GM12891 (cell line): ENCODE data around the gene NAA60.

Experiments used
- DNase-seq: peaks from one replicate; pipeline ENCODE4 v3.0.0; 2011; ENCODE audit warnings: low spot score; ENCODE audit not compliant: insufficient read length
- FAIRE-seq: peaks from 2 replicates; lab custom pipeline; 2011; peaks lifted over from hg19 to GRCh38; lab: Jason Lieb, UNC
- PAX5 ChIP-seq: IDR thresholded peaks from 2 replicates; pipeline ENCODE4 v1.6.1; 2011; ENCODE audit warnings: low read length, moderate library complexity, mild to moderate bottlenecking; ENCODE audit not compliant: insufficient read depth, severe bottlenecking
- POLR2A ChIP-seq: IDR thresholded peaks from 2 replicates; pipeline ENCODE4 v1.6.1; 2011; ENCODE audit warnings: low read depth, low read length, control low read depth
- POLR2AphosphoS5 ChIP-seq: IDR thresholded peaks from 2 replicates; pipeline ENCODE4 v1.6.1; 2011; ENCODE audit warnings: low read depth, low read length, control low read depth
- POU2F2 ChIP-seq: IDR thresholded peaks from 2 replicates; pipeline ENCODE4 v1.6.1; 2011; ENCODE audit warnings: low read depth, mild to moderate bottlenecking, control low read depth, low read length, moderate library complexity
- SPI1 ChIP-seq: IDR thresholded peaks from 2 replicates; pipeline ENCODE4 v1.6.1; 2011; ENCODE audit warnings: low read depth, low read length, control low read depth
- TAF1 ChIP-seq: IDR thresholded peaks from 2 replicates; pipeline ENCODE4 v1.6.1; 2011; ENCODE audit warnings: low read depth, low read length, control low read depth

Gene NAA60

DNA sequence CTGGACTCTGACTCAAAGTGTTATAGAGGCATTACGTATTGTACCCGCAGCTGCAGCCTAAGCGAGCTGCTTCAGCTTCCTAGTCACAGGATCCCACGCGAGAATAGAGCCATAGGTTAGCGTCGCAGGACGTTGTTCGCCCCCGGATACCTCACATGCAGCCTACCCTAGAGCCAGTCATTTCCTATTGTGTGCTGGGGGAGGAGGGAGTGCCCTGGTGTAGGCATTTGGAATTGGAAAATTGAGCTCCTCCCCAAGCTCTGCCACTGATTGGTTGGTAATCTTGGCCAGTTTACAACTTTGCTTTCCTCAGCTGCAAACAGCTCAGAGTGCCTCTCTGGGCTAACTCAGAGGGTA, 530 bp downstream of the NAA60 start:
- no peak for DNase-seq
- FAIRE-seq, result peak; percentile 55
- peak; percentile 80 for TF ChIP-seq POLR2A
- TF ChIP-seq PAX5, result no peak
- TF ChIP-seq POLR2AphosphoS5, result peak; percentile 47; the same call in 1 of the 2 replicates
- TF ChIP-seq TAF1, result peak; percentile 69; the same call in 1 of the 2 replicates
- no peak for TF ChIP-seq SPI1
- TF ChIP-seq POU2F2, result no peak

DNA sequence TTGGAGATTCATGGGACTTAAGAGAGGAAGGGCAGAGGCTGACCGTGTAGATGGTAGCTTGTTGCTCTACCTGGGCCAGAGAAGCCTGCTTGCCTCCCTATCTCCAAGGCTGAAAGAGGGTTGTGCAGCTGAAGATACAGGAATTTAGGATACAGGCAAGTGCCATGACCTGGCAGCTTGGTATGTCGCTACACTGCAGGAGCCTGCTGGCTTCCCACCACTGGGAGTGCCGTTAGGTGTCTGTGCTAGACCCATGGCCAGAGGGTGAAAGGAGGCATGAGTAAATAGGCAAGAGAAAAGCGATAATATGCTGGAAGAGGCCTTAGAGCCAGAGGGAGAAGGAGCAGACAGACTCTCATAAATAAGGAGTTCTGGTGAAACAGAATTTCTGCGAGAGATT, 10.6 kb downstream of the NAA60 start:
- no peak for FAIRE-seq
- DNase-seq, result no peak
- no peak for TF ChIP-seq PAX5
- TF ChIP-seq POLR2A, result no peak
- no peak for TF ChIP-seq SPI1
- no peak for TF ChIP-seq POU2F2
- TF ChIP-seq TAF1, result no peak
- TF ChIP-seq POLR2AphosphoS5, result no peak

DNA sequence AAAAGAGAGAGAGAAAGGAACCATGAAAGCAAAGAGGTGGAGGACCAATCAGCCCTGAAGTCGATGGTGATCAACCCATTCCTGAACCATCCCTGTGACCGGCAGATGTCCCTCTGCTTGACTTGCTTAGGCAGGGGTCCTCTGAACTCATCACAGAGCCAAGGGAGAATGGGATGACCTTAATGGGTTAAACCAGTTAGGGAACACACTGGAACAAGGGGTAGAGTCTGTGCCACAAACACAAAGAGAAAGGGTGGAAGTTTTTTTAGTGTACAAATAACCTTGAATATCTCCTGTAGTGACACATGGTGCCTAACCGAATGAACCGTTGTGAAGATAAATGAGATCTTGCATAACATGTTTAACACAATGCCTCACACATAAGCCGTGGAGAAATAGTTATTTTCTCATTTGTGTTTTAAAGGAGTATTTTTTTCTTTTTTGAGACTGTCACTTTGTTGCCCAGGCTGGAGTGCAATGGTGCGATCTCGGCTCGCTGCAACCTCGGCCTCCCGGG, 11.2 kb downstream of the NAA60 start:
- no peak for DNase-seq
- TF ChIP-seq PAX5 (no peak), TAF1 (no peak), POLR2AphosphoS5 (no peak), POLR2A (no peak), SPI1 (no peak)
- FAIRE-seq, result no peak

- FAIRE-seq (peak; percentile 96), DNase-seq (peak; percentile 99)
Observed at GRCh38 chr16:3457434-3458252, 14.2 kb downstream of the NAA60 start.

GRCh38 chr16:3458278-3458851, 14.9 kb downstream of the NAA60 start:
- TF ChIP-seq POU2F2 (no peak), PAX5 (no peak), TAF1 (no peak), POLR2A (no peak), POLR2AphosphoS5 (no peak), SPI1 (no peak)
- FAIRE-seq, result peak; percentile 83
- DNase-seq, result no peak

More at GRCh38 chr16:3457434-3458252, 14.2 kb downstream of the NAA60 start:
- TF ChIP-seq SPI1 (peak; percentile 69), POLR2AphosphoS5 (peak; percentile 91), POLR2A (peak; percentile 84), POU2F2 (no peak), TAF1 (0 out of 2 replicates have a peak, but pooled peaks have one; percentile 43)

GRCh38 chr16:3458852-3459361, 15.4 kb downstream of the NAA60 start:
- peak; percentile 26 for FAIRE-seq
- TF ChIP-seq POU2F2, result no peak
- DNase-seq, result no peak

- DNase-seq, result no peak
- FAIRE-seq, result peak; percentile 68
- TF ChIP-seq POLR2AphosphoS5 (no peak), PAX5 (no peak), POU2F2 (no peak), SPI1 (no peak), TAF1 (no peak), POLR2A (no peak)
Observed at GRCh38 chr16:3459401-3460090, 16.1 kb downstream of the NAA60 start.

DNA sequence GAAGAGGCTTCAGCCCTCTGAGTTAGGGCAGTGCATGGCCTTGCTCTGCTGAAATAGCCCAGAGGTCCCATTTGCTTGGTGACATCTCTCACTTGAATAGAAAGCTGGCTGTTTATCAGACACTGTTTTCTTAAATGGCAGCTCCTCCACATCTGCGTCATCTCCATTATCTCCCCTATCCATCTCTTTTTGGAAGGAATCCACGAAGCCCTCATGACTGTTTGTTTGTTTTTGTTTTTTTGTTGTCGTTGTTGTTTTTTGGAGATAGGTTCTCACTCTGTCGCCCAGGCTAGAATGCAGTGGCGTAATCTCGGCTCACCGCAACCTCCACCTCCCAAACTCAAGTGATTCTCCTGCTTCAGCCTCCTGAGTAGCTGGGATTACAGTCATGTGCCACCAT, 16.6 kb downstream of the NAA60 start:
- FAIRE-seq (no peak), DNase-seq (no peak)
- TF ChIP-seq TAF1, result no peak
- no peak for TF ChIP-seq POLR2A

DNA sequence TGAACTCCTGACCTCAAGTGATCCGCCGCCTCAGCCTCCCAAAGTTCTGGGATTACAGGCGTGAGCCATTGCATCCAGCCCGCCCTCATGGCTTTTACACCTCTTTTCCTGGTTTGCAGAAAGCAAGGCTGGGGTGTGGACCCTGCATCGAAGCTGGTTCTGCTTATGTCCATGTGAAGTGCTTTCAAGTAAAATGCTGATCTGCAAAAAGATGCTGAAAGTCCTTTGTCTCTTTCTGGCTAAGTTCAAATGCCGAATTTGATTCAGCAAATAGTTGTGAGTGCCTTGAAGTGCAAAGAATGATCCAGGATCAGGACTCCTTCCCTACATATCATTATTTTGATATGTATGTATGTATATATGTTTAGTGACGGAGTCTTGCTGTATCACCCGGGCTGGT, 17.1 kb downstream of the NAA60 start:
- DNase-seq (no peak), FAIRE-seq (no peak)

DNA sequence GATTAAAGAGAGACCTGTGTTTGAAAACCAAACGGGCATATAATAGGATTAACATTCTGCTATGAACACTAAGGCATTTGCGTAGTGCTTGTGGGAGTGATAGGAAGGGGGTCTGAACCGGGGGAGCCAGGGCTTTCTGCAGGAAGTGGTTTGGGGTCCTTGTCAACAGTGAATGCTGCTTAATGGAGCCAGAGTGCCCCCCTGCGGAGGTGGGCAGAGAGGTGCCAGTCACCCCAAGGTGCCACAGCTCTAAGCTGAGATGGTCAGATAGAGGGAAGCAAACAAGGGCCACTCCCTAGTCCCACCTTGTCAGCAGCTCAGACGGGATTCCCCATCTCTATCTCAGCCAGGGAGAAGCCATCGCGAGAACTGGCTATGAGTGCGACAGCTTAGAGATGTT, 17.7 kb downstream of the NAA60 start:
- DNase-seq (no peak), FAIRE-seq (peak; percentile 23)
- TF ChIP-seq PAX5 (no peak), SPI1 (no peak)

More for the DNA sequence above, 17.1 kb downstream of the NAA60 start:
- TF ChIP-seq POLR2AphosphoS5, result no peak
- no peak for TF ChIP-seq POLR2A
- TF ChIP-seq TAF1, result no peak
- no peak for TF ChIP-seq PAX5
- TF ChIP-seq SPI1, result no peak
- no peak for TF ChIP-seq POU2F2
